Adrenal gland (tissue), 5 donors: ENCODE data around the gene PUSL1.

Experiments
- CTCF ChIP-seq, 6 experiments: fragments of 450-650 bp in 4 of 6; fragments of 200-600 bp in 2 of 6; sonication (generic) in 1 of 6; IDR thresholded peaks; 1 replicate in 5 of 6; 2 replicates in 1 of 6; pipeline versions ENCODE4 v1.5.1 to v1.8.0; 2016 to 2021; ENCODE audit warnings: antibody characterized with exemption in 6 of 6, mild to moderate bottlenecking in 2 of 6, moderate library complexity in 1 of 6
- POLR2A ChIP-seq, 2 donors: fragments of 450-650 bp; IDR thresholded peaks; one replicate each; pipeline ENCODE4 v1.6.1; 2017; ENCODE audit warnings: antibody characterized with exemption in 2 of 2, mild to moderate bottlenecking in 2 of 2, moderate library complexity in 1 of 2
- donor health status: DM: no; HTN: no; CAD: no.

GRCh38 chr1:1340185-1340584, 31.8 kb downstream of the PUSL1 start:
- TF ChIP-seq POLR2A (IDR thresholded peaks at IDR 0.05) (no peak), CTCF (IDR thresholded peaks at IDR 0.05) (no peak)
